GM12891 (cell line): ENCODE data around the gene NELL2.

ENCODE experiments used
- POLR2A ChIP-seq: IDR thresholded peaks from 2 replicates; pipeline ENCODE4 v1.6.1; 2011; ENCODE audit warnings: low read depth, low read length, control low read depth
- POLR2AphosphoS5 ChIP-seq: IDR thresholded peaks from 2 replicates; pipeline ENCODE4 v1.6.1; 2011; ENCODE audit warnings: low read depth, low read length, control low read depth
- TAF1 ChIP-seq: IDR thresholded peaks from 2 replicates; pipeline ENCODE4 v1.6.1; 2011; ENCODE audit warnings: low read depth, low read length, control low read depth

DNA sequence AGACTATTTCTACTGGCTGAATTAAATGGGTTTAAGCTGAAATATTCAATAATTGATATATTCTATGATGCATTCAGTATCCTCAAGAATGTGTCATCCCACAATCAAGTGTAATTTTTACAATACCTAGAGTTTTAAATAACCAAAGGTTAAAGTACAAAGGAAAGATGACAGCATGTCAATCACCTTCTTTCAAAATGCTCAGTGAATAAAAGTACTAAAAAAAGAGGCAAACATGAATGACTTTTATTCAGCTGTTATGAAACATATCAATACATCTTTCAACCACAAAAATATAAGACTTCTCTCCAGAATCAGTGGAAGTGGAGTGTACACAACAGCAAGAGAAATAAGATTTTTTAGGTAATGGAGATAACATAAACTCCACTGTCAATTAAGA lies 72.0 kb downstream of the NELL2 start:
- no peak for TF ChIP-seq POLR2AphosphoS5
- no peak for TF ChIP-seq TAF1
- TF ChIP-seq POLR2A: no peak
